NT2/D1 (cell line): ENCODE data around the gene TTC23L.

Experiments used
- SUZ12 ChIP-seq: IDR thresholded peaks from 2 replicates; pipeline ENCODE4 v1.6.1; 2011; ENCODE audit not compliant: insufficient read length, insufficient read depth; ENCODE audit errors: extremely low read depth
- YY1 ChIP-seq: IDR thresholded peaks from 2 replicates; pipeline ENCODE4 v1.6.1; 2011; ENCODE audit not compliant: insufficient read length, insufficient read depth
- ZNF274 ChIP-seq: IDR thresholded peaks from 2 replicates; pipeline ENCODE4 v1.6.1; 2011; ENCODE audit warnings: mild to moderate bottlenecking, low read depth, low read length

- TF ChIP-seq SUZ12: no peak
- TF ChIP-seq ZNF274: no peak
- TF ChIP-seq YY1: no peak
Measured at GRCh38 chr5:34895641-34896419, 56.9 kb downstream of the TTC23L start.
